ENCODE data around the gene C3AR1. TPM values are rescaled to one million over a fixed set of nuclear protein-coding genes. Genes with fewer than 3 reads are reported as not detected.
"Not testable (repeated sequence)": the region's sequence is repeated elsewhere in the genome, so short reads cannot be mapped to it uniquely, and the experiment has no call there.

C3AR1 gene
- total RNA-seq, 2 donors from 2014 or later: 0.66 to 3.9 TPM

GRCh38 chr12:8077207-8077606 lies 11.0 kb upstream of the C3AR1 start:
- TF ChIP-seq, protein P1, sequence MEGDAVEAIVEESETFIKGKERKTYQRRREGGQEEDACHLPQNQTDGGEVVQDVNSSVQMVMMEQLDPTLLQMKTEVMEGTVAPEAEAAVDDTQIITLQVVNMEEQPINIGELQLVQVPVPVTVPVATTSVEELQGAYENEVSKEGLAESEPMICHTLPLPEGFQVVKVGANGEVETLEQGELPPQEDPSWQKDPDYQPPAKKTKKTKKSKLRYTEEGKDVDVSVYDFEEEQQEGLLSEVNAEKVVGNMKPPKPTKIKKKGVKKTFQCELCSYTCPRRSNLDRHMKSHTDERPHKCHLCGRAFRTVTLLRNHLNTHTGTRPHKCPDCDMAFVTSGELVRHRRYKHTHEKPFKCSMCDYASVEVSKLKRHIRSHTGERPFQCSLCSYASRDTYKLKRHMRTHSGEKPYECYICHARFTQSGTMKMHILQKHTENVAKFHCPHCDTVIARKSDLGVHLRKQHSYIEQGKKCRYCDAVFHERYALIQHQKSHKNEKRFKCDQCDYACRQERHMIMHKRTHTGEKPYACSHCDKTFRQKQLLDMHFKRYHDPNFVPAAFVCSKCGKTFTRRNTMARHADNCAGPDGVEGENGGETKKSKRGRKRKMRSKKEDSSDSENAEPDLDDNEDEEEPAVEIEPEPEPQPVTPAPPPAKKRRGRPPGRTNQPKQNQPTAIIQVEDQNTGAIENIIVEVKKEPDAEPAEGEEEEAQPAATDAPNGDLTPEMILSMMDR (IDR thresholded peaks at IDR 0.05): no peak
- no peak for TF ChIP-seq POLR2A (IDR thresholded peaks at IDR 0.05)
- no peak overlapping the region for H3K27ac ChIP-seq
- WGBS, 2 donors: 62 to 73% methylated on average over 4 of the region's 4 CpGs
- intact Hi-C loops (cut with DNase I): no loop called here
- no peak for ATAC-seq
- no peak for DNase-seq
- no peaks in the 10 kb centered on the region for H3K9me3 ChIP-seq
- H3K36me3 ChIP-seq (replicated peaks in 1 of 2; ENCODE audit: insufficient read depth in 1 of 2, low read depth in 2 of 2): no peaks in the 10 kb centered on the region
- no peak overlapping the region for H3K4me3 ChIP-seq
- H3K4me1 ChIP-seq: peaks cover 20% of the 10 kb centered on the region
- H3K27me3 ChIP-seq: no peaks in the 10 kb centered on the region

DNA sequence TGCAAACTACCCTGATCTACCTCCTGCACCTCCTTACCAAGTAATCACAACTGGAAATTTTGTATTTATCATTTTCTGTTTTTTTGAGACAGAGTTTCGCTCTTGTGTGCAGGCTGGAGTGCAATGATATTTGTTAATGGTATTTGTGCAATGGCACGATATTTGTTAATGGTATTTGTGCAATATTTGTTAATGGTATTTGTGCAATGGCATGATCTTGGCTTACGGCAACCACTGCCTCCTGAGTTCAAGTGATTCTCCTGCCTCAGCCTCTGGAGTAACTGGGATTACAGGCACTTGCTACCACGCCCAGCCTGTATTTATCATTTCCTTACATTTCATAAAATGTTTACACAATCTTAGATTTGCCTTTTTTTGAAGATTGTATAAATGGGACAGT lies 10.2 kb upstream of the C3AR1 start:
- TF ChIP-seq, protein P1 (IDR thresholded peaks at IDR 0.05): no peak
- no peak for TF ChIP-seq POLR2A (IDR thresholded peaks at IDR 0.05)
- DNase-seq: no peak
- WGBS, 2 donors: 61 to 73% methylated on average over 4 of the region's 4 CpGs
- Histone ChIP-seq H3K36me3 (replicated peaks in 1 of 2; ENCODE audit: insufficient read depth in 1 of 2, low read depth in 2 of 2) (no peaks in the 10 kb centered on the region), H3K4me1 (peaks cover 20% of the 10 kb centered on the region), H3K27ac (no peak overlapping the region), H3K27me3 (no peaks in the 10 kb centered on the region), H3K9me3 (no peaks in the 10 kb centered on the region), H3K4me3 (no peak overlapping the region)
- intact Hi-C loops (cut with DNase I): no loop called here
- no peak for ATAC-seq

GRCh38 chr12:8075935-8076334 lies 9.8 kb upstream of the C3AR1 start:
- Histone ChIP-seq H3K36me3 (replicated peaks in 1 of 2; ENCODE audit: insufficient read depth in 1 of 2, low read depth in 2 of 2) (no peaks in the 10 kb centered on the region), H3K4me3 (no peak overlapping the region), H3K27ac (no peak overlapping the region), H3K27me3 (no peaks in the 10 kb centered on the region), H3K4me1 (peaks cover 16% of the 10 kb centered on the region), H3K9me3 (no peaks in the 10 kb centered on the region)
- no peak for TF ChIP-seq POLR2A (IDR thresholded peaks at IDR 0.05)
- TF ChIP-seq, protein P1 (IDR thresholded peaks at IDR 0.05): no peak
- DNase-seq: no peak
- intact Hi-C loops (cut with DNase I): no loop called here
- 57 to 68% methylated on average over 6 of the region's 6 CpGs for WGBS, 2 donors
- no peak for ATAC-seq

GRCh38 chr12:8071820-8072219 lies 5.7 kb upstream of the C3AR1 start:
- H3K27me3 ChIP-seq; intact Hi-C loops (cut with DNase I); H3K9me3 ChIP-seq; H3K4me3 ChIP-seq; H3K4me1 ChIP-seq; DNase-seq; H3K27ac ChIP-seq; ATAC-seq; H3K36me3 ChIP-seq (replicated peaks in 1 of 2; ENCODE audit: insufficient read depth in 1 of 2, low read depth in 2 of 2): not testable (repeated sequence)
- WGBS, 2 donors: 80 to 88% methylated on average over 3 of the region's 3 CpGs

DNA sequence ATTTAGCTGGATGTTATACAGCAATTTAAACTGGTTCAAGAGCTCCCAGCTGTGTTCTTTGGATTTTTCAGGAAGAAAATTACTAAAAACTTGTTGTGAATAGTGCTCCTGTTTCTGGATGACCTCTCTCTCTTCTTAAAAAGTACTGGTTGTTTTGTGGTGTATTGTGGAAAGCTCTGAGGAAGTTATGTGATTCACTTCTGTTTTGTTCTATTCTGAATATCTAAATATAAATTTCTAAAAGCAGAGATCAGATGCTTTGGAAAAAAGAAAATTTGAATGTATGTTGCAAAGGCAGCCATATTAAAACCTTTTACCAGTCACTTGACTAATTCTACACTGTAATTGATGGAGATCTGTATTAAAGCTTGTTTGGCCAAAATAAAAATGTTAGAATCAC lies 3.4 kb upstream of the C3AR1 start:
- TF ChIP-seq, protein P1 (IDR thresholded peaks at IDR 0.05): no peak
- TF ChIP-seq POLR2A (IDR thresholded peaks at IDR 0.05): no peak
- no peak for ATAC-seq
- H3K27me3 ChIP-seq: no peaks in the 10 kb centered on the region
- intact Hi-C loops (cut with DNase I): no loop called here
- H3K36me3 ChIP-seq (replicated peaks in 1 of 2; ENCODE audit: insufficient read depth in 1 of 2, low read depth in 2 of 2): no peaks in the 10 kb centered on the region
- no peak overlapping the region for H3K4me3 ChIP-seq
- no peaks in the 10 kb centered on the region for H3K4me1 ChIP-seq
- peak overlapping the region in 1 of 4 donors; percentile 40 for H3K27ac ChIP-seq
- H3K9me3 ChIP-seq: no peaks in the 10 kb centered on the region
- DNase-seq: no peak

Data from body of pancreas (tissue), 4 donors.